ENCODE measurements around the gene RNF126.
"Not testable (repeated sequence)": the region's sequence is repeated elsewhere in the genome, so short reads cannot be mapped to it uniquely, and the experiment has no call there.

The RNF126 gene

GRCh38 chr19:624433-625109 is 38.4 kb downstream of the RNF126 start:
- no peak for DNase-seq

- no peak for DNase-seq
These were observed 39.0 kb downstream of the RNF126 start for GRCh38 chr19:623974-624373.

DNA sequence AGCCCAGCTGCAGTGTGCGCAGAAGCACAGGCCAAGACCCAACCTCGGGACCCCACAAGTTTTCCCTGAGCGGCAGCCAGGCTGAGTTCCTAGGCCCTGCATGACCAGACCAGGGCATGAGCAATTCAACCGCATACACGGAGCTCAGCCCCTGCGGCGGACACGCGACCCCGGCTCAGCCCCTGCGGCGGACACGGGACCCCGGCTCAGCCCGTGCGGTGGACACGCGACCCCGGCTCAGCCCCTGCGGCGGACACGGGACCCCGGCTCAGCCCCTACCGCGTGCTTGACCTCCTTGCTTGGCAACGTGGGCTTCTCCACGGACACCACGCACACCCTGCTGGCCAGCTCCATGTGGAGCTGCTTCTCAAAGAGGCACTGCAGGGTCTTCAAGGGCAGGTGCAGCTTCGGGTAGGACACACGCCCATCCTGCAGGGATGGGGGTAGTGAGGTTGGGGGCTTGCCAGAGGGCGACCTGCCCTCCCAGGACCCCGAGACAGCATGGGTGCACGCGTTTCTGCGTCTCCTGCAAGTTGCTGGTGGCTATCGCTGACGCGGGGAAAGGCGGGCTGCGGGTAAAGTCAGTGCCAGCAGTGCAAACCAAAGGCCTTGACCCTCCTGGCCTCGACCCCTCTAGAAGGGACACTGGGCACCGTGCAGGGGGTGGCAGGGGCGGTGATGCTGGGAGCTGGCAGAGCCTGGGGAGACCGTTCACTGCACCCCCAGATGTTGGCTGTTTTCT is 39.7 kb downstream of the RNF126 start:
- DNase-seq, result no peak

GRCh38 chr19:622666-623065 is 40.3 kb downstream of the RNF126 start:
- no peak for DNase-seq

DNA sequence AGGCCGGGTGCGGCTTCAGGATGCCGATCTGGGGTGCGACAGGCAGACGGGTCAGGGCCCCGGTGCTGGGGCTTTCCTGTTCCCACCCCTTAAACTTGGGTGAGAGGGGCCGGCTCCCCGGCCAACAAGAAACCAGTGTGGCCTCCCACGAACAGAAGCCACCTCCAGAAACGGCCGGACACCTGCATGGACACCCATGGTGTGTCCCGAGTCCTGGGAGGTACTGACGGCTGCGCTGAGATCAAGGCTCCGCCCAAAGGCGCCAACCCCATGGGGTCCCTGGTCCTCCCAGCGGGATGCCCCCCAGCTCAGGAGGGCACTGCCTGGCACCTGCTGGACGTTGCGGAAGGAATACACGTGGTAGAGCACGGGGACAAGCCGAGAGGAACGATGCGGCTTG is 41.2 kb downstream of the RNF126 start:
- DNase-seq, result no peak

- not testable (repeated sequence) for DNase-seq
These were observed 41.8 kb downstream of the RNF126 start for GRCh38 chr19:621191-621590.

DNA sequence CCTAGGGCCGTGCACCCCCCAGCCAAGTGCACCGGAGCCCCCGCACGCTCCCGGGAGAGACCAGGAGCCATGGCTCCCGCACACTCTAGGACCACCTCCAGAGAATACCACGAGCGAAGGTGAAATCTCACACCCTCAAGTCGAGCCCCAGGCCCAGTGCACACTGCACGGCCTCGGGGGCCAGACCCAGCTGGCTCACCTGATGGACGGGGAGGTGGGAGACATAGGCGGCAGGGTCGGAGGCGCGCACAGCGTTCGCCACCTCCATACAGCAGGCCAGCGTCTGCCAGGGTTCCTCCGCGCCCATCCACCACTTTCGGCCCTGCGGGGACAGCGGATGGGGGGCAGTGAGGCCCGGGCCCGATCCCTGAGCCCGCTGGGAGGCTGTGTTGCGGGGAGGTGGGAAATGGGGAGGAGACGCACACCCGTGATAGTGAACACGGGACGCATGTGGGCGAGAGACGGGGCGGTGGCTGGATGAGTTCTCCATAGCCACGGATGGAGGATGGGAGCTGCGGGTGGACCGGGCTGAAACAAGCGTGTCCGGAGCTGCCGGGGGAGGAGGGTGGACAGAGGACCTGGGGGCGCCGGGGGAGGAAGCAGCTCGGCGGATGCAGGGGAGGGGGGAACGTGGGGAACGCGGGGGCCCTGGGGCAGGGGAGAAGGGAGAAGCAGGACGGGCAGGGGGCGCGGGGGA is 42.7 kb downstream of the RNF126 start:
- DNase-seq, result no peak

GRCh38 chr19:619286-620002 is 43.6 kb downstream of the RNF126 start:
- DNase-seq, result no peak

DNA sequence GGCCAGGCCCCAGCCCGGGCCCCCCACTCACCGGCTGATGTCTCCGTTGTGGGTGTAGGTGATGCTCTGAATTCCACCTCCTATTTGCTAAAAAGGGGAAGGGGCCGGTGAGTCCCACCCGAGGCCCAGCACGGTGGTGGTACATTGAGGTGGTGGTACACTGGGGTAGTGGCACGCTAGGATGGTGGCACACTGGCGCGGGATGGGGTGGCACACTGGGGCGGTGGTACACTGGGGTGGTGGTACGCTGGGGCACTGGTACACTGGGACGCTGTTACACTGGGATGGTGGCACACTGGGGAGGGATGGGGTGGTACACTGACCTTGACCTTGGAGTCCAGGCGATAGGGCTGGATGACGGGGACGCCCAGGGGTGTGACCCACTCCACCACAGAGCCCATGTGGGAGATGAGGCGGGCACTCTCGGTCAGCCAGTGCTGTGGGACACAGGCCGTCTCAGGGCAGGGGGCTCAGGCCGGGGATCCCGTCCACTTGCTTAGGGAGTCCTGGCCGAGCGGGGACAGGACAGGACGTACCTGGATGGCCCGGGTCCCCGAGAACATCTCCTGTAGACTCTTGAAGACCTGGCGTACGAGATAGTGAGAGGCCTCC is 44.2 kb downstream of the RNF126 start:
- DNase-seq, result no peak

DNA sequence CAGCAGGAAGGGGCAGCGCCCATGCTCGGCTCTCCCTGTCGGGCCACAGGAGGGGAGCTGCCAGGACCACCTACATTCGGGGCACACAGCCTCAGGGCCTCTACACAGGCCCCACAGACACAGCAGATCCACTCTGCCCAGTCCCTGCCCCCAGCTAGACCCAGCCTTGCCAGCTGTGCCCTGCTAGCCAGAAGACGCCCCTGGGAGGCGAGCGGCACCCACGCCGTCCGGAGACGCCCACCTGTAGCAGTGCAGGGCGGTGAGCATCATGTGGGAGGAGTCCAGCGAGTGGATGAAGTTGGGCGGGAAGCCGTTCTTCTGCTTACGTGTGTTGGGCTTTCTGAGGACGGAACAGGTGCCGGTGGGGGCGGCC is 44.8 kb downstream of the RNF126 start:
- DNase-seq, result no peak

DNA sequence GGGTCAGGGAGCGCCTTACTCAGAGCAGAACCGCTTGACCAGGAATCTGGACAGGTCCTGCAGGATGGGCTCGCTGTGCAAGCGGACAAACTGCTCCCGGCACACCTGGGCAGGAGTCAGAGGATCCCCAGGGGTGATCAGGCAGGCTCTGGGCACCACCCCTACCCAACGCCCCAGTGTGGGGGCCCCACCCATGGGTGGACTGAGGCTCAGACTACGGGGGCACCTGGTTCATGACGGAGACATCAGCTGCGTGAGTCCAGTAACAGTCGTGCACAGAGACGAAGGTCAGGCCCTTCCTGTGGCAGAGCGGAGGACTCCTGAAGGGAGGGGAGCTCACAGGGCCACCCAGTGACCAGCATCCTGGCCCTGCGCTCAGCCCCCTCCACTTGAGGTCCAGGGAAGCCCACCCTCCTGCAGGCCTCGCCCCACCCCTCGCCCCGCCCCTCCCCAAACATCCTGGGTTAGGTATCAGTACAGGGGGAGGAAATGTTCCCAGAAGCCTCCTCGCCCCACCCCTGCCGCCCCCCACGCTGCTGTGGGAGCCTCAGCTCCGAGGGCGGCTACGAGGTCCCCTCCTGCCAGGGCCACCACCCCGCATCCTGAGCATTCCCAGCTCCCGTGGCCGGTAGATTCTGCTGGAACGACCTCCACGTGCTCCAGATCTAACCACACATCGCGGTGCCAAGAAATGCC is 45.3 kb downstream of the RNF126 start:
- DNase-seq, result no peak

GRCh38 chr19:616747-617526 is 46.1 kb downstream of the RNF126 start:
- no peak for DNase-seq

GRCh38 chr19:616062-616700 is 46.8 kb downstream of the RNF126 start:
- no peak for DNase-seq

DNA sequence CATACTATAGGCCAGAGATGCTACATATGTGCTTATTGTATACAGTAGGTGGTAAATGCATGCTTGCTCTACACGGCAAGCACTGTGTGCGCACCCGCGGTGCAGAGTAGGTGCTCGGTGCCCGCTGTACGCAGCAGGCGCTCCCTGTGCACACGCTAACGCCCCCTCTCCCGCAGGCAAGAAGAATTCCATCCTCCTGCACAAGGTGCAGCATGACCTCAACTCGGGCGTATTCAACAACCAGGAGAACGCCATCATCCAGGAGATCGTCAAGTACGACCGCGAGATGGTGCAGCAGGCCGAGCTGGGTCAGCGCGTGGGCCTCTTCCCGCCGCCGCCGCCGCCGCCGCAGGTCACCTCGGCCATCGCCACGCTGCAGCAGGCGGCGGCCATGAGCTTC is 47.4 kb downstream of the RNF126 start:
- no peak for DNase-seq

DNA sequence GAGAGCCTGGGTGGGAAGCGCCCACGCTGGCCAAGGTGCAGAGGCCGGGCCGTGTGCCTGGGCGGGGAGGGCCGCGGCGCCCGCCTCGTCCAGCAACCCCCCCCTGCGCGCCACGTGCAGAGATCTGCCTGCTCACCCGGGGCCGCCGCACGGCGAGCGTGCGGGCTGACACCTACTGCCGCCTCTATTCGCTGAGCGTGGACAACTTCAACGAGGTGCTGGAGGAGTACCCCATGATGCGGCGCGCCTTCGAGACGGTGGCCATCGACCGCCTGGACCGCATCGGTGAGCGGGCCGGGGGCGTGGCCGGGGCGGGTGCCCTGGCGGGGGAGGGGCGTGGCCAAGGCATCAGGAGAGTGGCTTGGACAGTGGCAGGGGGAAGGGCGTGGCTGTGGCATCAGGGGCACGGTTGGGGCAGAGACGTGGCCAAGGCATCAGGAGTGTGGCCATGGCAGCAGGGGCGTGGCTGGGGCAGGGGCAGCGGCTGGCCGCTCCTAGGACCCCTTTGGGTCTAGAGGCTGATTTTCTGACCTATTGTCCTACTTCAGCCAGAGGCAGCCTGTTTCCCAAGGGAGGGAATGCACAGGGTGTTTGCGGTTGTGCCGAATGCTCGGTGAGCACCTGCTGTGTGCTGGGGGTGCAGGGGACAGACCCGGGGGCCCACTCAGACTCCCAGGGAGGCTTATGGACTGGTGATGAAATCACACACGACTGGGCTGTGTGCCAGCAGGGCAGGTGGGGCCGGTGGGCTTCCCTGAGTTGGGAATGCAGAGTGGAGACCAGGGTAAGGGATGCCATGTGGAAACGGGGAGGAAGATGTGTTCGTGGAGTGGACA is 49.1 kb downstream of the RNF126 start:
- no peak for DNase-seq

DNA sequence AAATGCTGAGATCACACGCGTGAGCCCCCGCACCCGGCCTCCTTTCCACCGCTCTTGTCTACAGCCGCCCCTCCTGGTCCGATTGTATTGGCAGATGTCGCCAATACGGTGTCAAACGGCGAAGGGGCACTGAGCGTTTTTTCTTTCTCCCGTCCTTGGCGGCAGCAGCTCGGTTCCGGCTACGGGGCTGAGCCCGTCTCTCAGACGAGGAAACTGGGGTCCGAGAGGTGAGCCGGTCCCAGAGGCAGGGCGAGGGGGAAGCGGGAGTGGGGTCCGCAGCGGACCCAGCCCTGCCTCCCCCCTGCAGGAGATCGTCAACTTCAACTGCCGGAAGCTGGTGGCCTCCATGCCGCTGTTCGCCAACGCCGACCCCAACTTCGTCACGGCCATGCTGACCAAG is 50.1 kb downstream of the RNF126 start:
- no peak for DNase-seq

DNA sequence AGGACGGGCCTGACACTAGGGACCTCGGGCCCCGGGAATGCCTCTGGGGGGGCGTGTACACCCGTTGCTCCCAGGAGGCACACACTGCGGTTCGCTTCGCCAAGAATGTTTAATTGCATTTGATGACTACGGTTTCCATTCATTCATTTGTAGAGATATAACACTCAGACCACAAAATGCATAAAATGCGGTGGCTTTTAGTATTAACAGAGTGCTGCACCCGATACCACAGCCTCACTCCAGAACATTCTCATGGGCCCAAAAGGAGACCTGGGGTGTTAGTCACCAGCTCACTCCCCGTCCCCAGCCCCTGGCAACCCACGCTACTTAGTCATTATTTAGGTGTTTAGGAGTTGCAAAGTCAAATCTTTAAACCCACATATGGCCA is 51.5 kb downstream of the RNF126 start:
- DNase-seq, result peak; percentile 87

GRCh38 chr19:610801-611480 is 52.1 kb downstream of the RNF126 start:
- DNase-seq, result peak; percentile 70

DNA sequence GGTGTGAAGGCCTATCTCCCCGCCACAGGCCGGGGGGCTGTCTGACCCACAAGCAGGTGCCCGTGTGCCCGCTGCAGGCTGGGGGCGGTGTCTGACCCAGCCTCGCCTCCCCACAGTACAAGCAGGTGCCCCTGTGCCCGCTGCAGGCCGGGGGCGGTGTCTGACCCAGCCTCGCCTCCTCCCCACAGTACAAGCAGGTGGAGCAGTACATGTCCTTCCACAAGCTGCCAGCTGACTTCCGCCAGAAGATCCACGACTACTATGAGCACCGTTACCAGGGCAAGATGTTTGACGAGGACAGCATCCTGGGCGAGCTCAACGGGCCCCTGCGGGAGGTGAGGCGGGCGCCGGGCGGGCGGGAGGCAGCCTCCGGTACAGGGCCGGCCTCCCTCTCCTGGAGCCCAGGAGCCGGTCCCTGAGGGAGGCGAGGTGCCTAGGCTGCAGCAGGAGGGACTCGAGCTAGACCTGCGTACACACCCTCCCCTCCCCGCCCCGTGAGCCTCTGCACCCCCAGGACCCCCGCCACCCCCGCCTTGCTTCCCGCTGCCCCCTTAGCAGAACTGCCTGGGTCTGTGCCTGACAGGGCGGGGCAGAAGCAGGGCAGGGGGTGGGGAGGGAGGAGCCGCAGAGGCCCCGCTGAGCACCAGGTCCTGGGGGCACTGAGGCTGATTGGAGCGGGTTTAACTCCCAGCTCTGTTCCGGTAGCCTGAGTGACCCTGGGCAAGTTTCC is 52.8 kb downstream of the RNF126 start:
- DNase-seq, result peak; percentile 45

Data from CD4-positive, alpha-beta T cell treated with Interleukin-4 for 4 hours (primary cell).